B cell (primary cell): ENCODE results near the gene GPR37L1.

Source experiments
- CTCF ChIP-seq: fragments of 200-600 bp; IDR thresholded peaks from one replicate; pipeline ENCODE4 v1.8.0; 2022; ENCODE audit warnings: antibody characterized with exemption, mild to moderate bottlenecking
- EZH2 ChIP-seq: IDR thresholded peaks from 2 replicates; pipeline ENCODE4 v1.6.1; 2012; ENCODE audit warnings: borderline replicate concordance, low read depth, mild to moderate bottlenecking, moderate library complexity, low read length; ENCODE audit not compliant: insufficient read depth, poor library complexity, severe bottlenecking

- TF ChIP-seq CTCF (no peak), EZH2 (no peak)
Measured at GRCh38 chr1:202155478-202156021, 32.8 kb downstream of the GPR37L1 start.
